ENCODE data around the gene TRIM44. TPM values are rescaled to one million over a fixed set of nuclear protein-coding genes. Genes with fewer than 3 reads are reported as not detected.
"Not testable (repeated sequence)": the region's sequence is repeated elsewhere in the genome, so short reads cannot be mapped to it uniquely, and the experiment has no call there.

Gene TRIM44
- total and polyA plus RNA-seq, 8 donors: 5.1 to 65.3 (median 19.1) TPM

DNA sequence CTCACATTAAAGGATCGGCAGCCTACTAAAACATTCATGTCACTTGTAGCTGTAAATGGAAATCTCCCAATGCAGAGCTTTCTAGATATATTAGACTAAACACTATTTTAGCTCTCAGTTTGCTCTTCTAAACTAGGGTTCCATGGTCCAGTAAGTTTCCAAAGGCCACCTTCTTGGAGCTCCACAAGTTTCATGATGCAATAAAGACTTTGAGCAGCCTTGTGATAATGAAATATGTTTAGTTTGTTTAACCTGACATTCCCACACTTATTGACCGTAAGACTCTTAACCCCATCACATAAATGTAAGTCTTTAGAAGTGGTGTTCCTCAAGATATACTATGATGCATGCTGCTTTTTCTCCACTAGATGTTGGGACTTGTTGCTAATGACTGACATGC lies 87.7 kb downstream of the TRIM44 start:
- no peaks in the 10 kb centered on the region for H3K9me3 ChIP-seq
- TF ChIP-seq POLR2AphosphoS5 (IDR thresholded peaks at IDR 0.05): no peak
- no peak for TF ChIP-seq POLR2A (IDR thresholded peaks at IDR 0.05)
- TF ChIP-seq EP300 (IDR thresholded peaks at IDR 0.05): no peak
- TF ChIP-seq, protein P1, sequence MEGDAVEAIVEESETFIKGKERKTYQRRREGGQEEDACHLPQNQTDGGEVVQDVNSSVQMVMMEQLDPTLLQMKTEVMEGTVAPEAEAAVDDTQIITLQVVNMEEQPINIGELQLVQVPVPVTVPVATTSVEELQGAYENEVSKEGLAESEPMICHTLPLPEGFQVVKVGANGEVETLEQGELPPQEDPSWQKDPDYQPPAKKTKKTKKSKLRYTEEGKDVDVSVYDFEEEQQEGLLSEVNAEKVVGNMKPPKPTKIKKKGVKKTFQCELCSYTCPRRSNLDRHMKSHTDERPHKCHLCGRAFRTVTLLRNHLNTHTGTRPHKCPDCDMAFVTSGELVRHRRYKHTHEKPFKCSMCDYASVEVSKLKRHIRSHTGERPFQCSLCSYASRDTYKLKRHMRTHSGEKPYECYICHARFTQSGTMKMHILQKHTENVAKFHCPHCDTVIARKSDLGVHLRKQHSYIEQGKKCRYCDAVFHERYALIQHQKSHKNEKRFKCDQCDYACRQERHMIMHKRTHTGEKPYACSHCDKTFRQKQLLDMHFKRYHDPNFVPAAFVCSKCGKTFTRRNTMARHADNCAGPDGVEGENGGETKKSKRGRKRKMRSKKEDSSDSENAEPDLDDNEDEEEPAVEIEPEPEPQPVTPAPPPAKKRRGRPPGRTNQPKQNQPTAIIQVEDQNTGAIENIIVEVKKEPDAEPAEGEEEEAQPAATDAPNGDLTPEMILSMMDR (IDR thresholded peaks at IDR 0.05): no peak
- no peaks in the 10 kb centered on the region for H3K27me3 ChIP-seq
- H3K36me3 ChIP-seq: peaks cover 0 to 3% (median 0%) of the 10 kb centered on the region in 4 donors
- intact Hi-C loops (cut with DNase I; ENCODE audit: low total_unique reads): no loop called here
- no peak overlapping the region for H3K27ac ChIP-seq
- no peak for DNase-seq
- WGBS, 5 donors: 47 to 98% (median 94%) methylated on average over 2 of the region's 2 CpGs
- H3K4me3 ChIP-seq: no peak overlapping the region
- no peaks in the 10 kb centered on the region for H3K4me1 ChIP-seq

DNA sequence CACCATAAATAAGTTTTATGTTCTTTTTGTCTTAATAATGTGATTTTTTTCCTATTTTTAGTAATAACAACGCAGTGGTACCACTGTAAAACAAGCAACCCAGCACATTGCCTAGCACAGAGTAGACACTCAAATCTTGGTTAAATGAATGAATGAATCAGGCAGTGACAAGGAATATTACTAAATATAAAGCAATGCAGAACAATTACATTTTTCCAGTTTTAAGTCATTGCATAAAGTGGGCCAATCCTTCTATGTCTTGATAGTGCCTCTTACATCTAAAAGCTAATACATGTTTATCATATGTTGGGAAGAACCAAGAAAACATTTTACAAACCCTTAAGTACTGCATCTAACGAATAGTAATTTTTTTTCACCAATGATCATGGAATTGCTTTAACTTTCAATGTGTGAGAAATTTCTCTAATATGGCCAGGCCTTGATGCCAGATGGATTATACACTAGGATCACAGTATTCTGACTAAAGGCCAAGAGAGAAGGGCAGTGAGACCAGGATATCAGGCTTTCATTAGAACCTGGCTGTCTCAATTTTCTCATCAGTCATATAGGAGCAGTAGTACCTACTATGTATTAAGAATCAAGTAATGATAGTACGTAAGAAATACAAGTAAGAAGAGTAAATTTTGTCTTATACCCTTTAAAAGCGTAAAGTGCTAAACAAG lies 88.5 kb downstream of the TRIM44 start:
- Histone ChIP-seq H3K36me3 (peaks cover 0 to 3% (median 0%) of the 10 kb centered on the region in 4 donors), H3K4me3 (no peak overlapping the region), H3K4me1 (no peaks in the 10 kb centered on the region), H3K27ac (no peak overlapping the region), H3K27me3 (no peaks in the 10 kb centered on the region), H3K9me3 (no peaks in the 10 kb centered on the region)
- TF ChIP-seq POLR2AphosphoS5 (IDR thresholded peaks at IDR 0.05): no peak
- no peak for TF ChIP-seq EP300 (IDR thresholded peaks at IDR 0.05)
- TF ChIP-seq, protein P1 (IDR thresholded peaks at IDR 0.05): no peak
- no peak for TF ChIP-seq POLR2A (IDR thresholded peaks at IDR 0.05)
- intact Hi-C loops (cut with DNase I; ENCODE audit: low total_unique reads): no loop called here
- DNase-seq: no peak
- 94 to 95% (median 95%) methylated on average over 4 of the region's 4 CpGs for WGBS, 5 donors

DNA sequence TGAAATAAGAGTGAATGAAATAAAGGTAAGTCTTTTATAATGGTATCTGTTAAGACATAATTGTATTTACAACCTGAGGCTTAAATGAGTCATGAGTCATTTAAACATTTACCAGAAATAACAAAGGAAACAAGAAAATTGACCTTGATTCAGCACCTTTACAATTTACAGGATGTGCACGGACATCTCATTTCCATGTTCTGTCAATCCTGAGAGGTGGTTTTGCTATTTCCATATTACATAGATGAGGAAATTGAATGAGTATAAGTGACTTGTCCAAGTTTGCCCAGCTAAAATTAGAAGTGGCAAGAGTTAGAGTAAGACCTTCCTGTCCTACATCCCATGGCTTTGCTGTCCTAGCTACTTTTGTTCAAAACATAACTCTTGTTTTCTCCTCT lies 89.1 kb downstream of the TRIM44 start:
- Histone ChIP-seq H3K27me3 (no peaks in the 10 kb centered on the region), H3K4me1 (no peaks in the 10 kb centered on the region), H3K36me3 (peaks cover 0 to 3% (median 0%) of the 10 kb centered on the region in 4 donors), H3K27ac (no peak overlapping the region), H3K4me3 (no peak overlapping the region), H3K9me3 (no peaks in the 10 kb centered on the region)
- intact Hi-C loops (cut with DNase I; ENCODE audit: low total_unique reads): no loop called here
- WGBS, 5 donors: 66 to 94% (median 81%) methylated on average over 1 of the region's 1 CpG
- no peak for DNase-seq
- TF ChIP-seq EP300 (IDR thresholded peaks at IDR 0.05) (no peak), POLR2AphosphoS5 (IDR thresholded peaks at IDR 0.05) (no peak), POLR2A (IDR thresholded peaks at IDR 0.05) (no peak)
- TF ChIP-seq, protein P1 (IDR thresholded peaks at IDR 0.05): no peak

DNA sequence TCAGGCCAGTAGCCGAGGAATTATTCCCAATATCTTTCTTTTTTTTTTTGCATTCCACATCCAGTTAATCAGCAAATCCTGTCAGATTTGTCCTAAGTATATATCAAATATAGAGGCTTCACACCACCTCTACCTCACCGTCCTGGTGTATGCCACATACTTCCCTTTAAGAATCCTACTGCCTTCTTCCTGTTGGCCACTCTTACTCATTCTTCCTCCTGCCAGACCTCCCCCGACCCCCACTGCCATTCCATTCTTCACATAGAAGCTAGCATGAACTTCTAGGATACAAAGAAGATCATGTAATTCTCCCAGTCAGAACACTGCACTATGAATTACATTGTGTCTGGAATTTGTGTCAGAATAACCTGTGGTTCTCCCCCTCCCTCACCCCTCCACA lies 89.5 kb downstream of the TRIM44 start:
- H3K27ac ChIP-seq: no peak overlapping the region
- 76 to 92% (median 81%) methylated on average over 3 of the region's 3 CpGs for WGBS, 5 donors
- no peak for TF ChIP-seq POLR2A (IDR thresholded peaks at IDR 0.05)
- TF ChIP-seq, protein P1 (IDR thresholded peaks at IDR 0.05): no peak
- no peak for TF ChIP-seq POLR2AphosphoS5 (IDR thresholded peaks at IDR 0.05)
- TF ChIP-seq EP300 (IDR thresholded peaks at IDR 0.05): no peak

DNA sequence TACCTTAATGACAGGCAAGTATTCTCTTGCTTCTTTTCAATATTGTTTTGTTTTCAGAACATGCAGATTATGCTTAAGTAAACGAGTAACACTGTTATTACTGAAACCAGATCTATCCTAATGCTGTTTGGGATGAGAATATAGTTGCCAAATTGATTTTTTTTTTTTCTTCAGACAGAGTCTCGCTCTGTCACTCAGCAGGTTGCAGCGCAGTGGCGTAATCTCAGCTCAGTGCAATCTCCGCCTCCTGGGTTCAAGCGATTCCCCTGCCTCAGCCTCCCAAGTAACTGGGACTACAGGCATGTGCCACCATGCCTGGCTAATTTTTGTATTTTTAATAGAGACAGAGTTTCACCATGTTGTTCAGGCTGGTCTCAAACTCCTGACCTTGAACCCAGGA lies 91.0 kb downstream of the TRIM44 start:
- H3K27me3 ChIP-seq; H3K9me3 ChIP-seq; H3K36me3 ChIP-seq; H3K4me1 ChIP-seq; H3K27ac ChIP-seq; intact Hi-C loops (cut with DNase I; ENCODE audit: low total_unique reads); DNase-seq; H3K4me3 ChIP-seq: not testable (repeated sequence)
- WGBS, 5 donors: 86 to 97% (median 93%) methylated on average over 6 of the region's 6 CpGs

More for the DNA sequence above, 89.5 kb downstream of the TRIM44 start:
- intact Hi-C loops (cut with DNase I; ENCODE audit: low total_unique reads): no loop called here
- no peak for DNase-seq
- Histone ChIP-seq H3K36me3 (peaks cover 0 to 3% (median 0%) of the 10 kb centered on the region in 4 donors), H3K4me3 (no peak overlapping the region), H3K4me1 (no peaks in the 10 kb centered on the region), H3K9me3 (no peaks in the 10 kb centered on the region), H3K27me3 (no peaks in the 10 kb centered on the region)

DNA sequence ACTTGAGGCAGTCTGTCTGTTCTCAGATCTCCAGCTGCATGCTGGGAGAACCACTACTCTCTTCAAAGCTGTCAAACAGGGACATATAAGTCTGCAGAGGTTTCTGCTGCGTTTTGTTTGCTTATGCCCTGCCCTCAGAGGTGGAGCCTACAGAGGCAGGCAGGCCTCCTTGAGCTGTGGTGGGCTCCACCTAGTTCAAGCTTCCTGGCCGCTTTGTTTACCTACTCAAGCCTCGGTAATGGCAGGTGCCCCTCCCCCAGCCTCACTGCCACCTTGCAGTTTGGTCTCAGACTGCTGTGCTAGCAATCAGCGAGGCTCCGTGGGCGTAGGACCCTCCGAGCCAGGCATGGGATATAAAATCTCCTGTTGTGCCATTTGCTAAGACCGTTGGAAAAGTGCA lies 97.4 kb downstream of the TRIM44 start:
- H3K27me3 ChIP-seq; intact Hi-C loops (cut with DNase I; ENCODE audit: low total_unique reads); H3K27ac ChIP-seq; H3K36me3 ChIP-seq; H3K4me3 ChIP-seq; H3K9me3 ChIP-seq: not testable (repeated sequence)
- H3K4me1 ChIP-seq: peaks cover 0 to 41% (median 10%) of the 10 kb centered on the region in 4 donors
- 59 to 68% (median 63%) methylated on average over 8 of the region's 8 CpGs for WGBS, 5 donors
- DNase-seq: peak in 1 of 2 donors; percentile 39
